Posterior vena cava (tissue), 2 donors: ENCODE results near the gene CCDC66. TPM values are rescaled to one million over a fixed set of nuclear protein-coding genes. Genes with fewer than 3 reads are reported as not detected.

Experiments used
- DNase-seq: peaks from one replicate; pipeline ENCODE4 v3.0.0-alpha.2; 2020; ENCODE audit warnings: low spot score
- intact Hi-C, 2 donors: fragments of 100-400 bp; cut with DNase I; formaldehyde crosslinking; loops; one replicate each; pipeline versions ENCODE4 v1.14.1 to v1.14.2; 2022 to 2023
- total RNA-seq, 2 donors: library from RNA; stranded (reverse); fragmentation: NEBNext Ultra II Directional; extraction: Animal tissue kit (Norgen Biotek cat#: 25700); gene quantifications; one replicate each; pipeline ENCODE4 v1.2.1, GENCODE V29; 2021
- donor health status: DM: yes; HTN: yes; CAD: no.
- donor health status: DM: yes; HTN: yes; CAD: no.

CCDC66 gene
- total RNA-seq, 2 donors from 2014 or later, result 25.5 to 26.3 TPM

DNA sequence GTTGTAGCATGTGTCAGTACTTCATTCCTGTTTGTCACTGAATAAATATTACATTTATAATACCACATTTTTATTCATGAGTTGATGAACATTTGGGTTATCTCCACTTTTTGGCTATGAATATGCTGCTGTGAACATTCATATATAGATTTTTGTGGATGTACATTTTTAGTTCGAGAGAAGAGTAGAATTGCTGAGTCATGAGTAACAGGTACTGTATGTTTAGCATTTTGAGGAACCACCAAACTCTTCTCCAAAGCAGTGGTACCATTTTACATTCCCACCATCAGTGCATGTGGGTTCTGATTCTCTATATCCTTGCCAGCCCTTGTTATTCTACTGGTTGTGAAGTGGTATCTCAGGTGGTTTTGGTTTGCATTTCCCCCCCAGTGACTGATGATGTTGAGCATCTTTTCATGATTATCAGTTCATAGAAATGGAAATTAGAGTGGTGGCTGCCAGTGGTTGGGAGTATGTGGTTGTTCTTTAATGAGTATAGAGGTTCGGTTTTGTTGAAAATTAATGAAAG is 59.6 kb downstream of the CCDC66 start:
- DNase-seq, result no peak
- intact Hi-C loops, result no loop called here

DNA sequence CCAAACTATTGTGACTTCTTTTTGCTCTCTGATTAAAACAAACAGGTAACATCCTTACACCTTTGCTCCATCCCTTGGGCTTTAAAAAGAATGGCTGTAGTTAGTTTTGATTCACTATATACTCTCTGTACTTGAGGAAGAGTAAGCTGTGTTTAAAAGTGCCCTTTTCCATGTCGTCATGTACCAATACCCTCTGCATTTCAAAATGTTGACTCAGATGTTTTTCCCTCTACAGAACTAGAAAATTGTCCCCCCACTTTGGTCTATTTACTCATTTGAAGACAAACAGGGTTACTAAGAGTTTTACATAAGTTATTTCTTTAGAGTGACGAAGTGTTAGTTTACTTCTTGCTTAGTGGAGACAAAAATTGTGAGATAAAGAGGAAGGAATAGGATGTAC is 63.4 kb downstream of the CCDC66 start:
- no peak for DNase-seq
- intact Hi-C loops, result no loop called here

DNA sequence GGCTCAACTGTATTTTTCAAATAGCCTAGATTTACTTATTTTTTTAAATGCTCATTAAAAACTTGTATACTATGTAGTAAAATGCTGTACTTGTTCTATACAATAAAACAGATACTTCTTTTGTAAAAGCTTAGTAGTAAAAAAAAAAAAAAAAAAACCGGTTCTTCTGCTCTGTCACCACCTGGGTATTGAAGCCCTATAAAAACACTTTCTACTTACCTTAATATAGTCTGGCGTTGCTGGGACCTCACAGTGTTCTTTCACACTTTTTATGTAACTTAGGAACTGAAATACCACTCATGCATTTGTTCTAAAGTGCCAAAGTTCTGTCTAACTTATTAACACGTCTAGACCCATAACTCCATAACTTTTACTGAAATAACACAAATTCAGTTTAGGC is 64.7 kb downstream of the CCDC66 start:
- intact Hi-C loops, result no loop called here
- DNase-seq, result no peak

DNA sequence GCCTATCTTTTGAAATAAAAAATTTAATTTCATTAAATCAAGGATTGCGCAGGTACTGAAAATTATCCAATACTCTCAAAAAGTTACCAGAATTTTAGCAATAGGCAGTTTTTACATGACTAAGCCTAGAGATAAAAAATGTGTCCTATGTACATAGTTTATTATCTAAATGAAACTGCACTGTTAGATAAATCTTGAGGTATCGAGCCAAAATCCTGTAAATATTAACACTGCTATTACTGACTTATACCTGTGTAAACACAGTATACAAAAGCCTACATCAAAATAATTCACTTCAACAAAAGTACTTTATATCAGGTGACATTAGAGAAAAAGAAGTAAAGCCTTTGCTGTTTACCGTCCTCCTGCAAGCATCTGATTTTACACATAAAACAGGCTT is 65.4 kb downstream of the CCDC66 start:
- intact Hi-C loops, result no loop called here
- no peak for DNase-seq

DNA sequence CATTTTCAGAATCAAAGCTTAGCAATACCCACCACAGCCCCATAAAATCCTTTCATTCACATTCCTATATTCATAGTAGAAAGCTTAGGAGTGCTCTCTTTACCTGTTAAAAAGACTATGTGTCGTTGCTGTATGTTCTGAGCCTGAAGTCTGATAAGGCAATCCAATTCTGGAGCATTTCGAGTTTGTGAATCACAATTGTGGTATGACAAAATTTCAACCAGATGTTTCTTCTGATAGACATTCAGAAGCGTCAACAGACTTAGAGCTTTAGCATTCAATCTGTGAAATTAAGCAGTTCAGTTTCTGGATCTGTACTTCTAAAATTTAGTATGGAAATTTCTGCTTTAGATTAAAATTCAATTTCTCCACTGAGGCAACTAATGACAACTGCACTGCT is 67.8 kb downstream of the CCDC66 start:
- DNase-seq, result no peak
- intact Hi-C loops, result no loop called here

DNA sequence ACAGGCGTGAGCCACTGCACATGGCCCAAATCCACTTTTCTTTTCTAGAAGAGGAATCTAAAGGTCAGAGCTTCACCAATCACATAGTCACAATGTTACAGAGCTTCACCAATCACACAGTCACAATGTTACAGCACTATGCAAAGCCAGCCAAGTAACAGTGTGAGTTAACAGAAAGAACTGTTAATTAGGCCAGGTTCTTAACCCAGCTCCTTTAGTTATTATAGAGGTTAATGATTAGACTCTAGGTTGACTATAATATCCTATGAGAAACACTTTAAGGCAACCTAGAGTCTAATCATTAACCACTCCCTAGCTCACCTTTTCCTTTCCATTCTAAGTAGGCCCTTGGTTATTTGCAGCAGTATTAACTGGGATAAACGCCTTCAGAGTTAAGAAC is 72.1 kb downstream of the CCDC66 start:
- intact Hi-C loops, result no loop called here
- DNase-seq, result no peak

DNA sequence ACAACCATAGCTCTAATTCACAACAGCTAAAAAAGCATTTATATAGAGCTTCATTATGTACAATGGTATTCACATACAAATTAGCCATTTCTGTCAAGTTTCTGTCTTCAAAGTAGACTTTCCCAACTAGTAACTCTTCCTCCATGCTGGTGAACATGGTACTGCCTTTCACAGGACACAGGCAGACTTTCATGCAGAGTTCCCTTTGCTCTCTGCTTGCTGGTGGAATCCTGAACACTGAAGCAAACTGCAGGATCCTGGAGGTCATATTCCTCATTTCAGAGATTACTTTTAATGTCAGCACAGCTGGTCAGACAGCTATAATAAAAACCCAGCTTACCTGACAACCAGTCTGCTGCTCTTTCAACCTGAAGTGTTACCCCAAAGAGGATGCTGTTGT is 72.5 kb downstream of the CCDC66 start:
- intact Hi-C loops, result no loop called here
- DNase-seq, result no peak

DNA sequence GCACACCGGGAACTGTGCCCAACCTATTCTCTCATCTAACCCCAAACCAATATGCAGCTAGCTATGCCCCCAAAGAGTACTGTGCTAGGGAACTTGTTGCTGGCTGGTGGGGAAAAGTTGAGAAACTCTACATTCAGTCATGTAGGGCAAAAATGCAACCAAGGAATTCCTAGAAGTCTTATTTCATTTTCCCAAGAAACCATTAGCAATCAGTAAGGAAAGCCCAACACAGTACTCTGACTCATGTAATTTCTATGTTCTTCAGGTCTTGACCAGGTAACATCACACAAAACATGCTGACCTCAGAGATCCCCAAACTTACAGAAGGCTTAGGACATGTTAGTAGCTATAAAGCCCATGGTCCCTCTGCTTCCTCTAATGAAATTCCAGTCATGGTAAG is 74.0 kb downstream of the CCDC66 start:
- intact Hi-C loops, result no loop called here
- DNase-seq, result no peak

DNA sequence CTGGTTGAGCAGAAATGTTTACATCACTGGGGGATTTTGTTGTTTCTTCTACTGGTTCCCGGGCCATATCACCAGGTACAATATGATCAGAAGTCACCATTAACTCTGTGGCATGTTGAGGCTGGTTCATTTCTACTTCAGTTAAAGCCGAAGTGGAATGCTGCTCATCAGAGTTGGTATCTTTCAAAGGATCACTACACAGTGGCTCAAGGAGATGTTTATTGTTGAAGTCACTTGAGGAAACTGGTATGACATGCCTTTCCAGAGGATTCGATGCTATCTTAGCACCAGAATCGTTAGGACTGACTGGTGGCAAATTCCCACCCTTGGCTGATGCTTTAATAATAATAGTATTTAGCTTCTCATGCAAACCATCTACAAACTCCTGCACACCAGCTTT is 76.2 kb downstream of the CCDC66 start:
- intact Hi-C loops, result no loop called here
- DNase-seq, result no peak

DNA sequence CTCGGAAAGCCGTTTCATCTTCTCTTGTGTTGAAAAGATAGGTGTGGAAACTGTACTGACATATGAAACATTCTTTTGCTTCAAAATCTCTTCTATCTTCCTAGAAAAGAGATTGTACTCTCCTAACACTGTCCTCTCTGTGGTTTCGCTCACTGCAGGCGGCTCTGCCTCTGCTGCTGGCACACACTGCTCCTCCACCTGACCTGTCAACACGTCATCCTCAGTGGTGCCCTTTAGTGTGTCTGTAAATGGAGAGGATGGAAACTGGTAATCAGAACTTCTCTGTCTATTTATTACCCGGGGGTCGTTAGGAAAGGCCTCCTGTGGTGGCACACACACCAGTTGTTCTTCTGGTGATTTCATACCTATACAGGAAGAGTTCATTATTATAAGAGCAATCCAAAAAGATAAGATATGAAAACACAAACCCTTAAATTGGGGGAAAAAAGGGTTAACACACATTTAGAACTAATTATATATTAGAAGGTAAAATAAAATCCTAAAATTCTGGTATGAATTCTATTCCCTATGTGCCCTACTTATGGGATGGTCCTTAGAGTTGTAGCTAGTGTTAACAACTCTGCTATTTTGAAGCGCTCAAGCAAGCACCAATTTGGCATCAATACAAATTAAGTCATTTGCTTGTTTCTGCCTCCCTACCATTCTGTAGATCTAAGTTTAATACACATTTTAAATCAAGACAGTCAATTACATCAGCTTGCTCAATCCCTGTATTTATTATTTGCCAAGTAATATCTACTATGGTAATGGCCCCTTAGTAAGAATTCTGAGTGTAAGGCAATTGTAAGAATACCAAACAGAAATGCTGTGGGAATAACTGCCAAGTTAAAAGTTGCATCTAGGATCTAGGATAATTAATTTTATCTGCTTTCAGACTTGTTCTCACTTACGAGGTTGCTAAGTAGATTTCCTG is 76.9 kb downstream of the CCDC66 start:
- DNase-seq, result no peak
- intact Hi-C loops, result no loop called here

DNA sequence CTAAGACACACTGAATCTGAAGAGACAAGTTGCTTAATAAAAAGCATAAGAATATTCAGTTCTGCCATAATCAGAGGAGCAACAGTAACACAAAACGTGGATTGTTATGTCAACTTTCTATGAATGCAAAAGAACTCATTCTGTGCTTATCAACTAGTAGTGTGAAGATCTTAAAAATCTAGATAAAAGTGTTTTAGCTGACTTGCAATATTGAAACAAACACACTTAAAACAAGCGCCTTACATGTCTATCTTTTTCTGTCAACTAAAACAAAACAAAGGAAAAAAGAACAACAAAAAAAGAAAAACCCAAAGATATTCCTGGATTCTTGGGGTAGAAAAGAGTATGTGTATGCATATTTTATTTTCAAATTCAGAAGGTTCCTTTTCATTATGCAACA is 88.4 kb downstream of the CCDC66 start:
- DNase-seq, result no peak
- intact Hi-C loops, result no loop called here

DNA sequence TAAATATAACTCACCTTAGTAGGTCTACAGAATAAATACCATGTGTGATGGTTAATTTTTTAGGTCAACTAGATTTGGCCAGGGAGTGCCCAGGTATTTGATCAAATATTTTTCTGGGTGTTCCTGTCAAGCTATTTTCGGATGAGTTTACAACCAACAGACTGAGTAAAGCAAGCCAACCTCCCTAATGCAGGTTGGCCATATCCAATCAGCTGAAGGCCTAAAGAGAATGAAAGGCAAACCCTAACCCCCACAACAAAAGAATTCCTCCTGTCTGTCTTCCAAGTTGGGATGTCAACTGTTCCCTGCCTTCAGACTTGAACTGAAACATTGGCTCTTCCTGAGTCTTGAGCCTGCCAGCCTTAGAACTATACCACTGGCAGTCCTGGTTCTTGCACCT is 97.5 kb downstream of the CCDC66 start:
- intact Hi-C loops, result no loop called here
- DNase-seq, result no peak

DNA sequence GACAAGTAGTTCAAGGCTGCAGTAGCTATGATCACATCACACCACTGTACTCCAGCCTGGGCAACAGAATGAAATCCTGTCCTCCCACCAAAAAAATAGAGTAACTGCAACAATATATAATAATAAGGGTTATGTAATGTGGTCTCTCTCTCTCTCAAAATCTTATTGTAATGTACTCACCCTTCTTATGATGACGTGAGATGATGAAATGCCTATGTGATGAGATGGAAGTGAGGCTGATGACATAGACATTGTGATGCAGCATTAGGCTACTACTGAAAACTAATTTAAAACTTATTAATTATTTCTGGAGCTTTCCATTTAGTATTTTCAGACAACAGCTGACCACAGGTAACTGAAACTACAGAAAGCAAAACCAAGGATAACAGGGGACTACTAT is 98.7 kb downstream of the CCDC66 start:
- intact Hi-C loops, result no loop called here
- no peak for DNase-seq

DNA sequence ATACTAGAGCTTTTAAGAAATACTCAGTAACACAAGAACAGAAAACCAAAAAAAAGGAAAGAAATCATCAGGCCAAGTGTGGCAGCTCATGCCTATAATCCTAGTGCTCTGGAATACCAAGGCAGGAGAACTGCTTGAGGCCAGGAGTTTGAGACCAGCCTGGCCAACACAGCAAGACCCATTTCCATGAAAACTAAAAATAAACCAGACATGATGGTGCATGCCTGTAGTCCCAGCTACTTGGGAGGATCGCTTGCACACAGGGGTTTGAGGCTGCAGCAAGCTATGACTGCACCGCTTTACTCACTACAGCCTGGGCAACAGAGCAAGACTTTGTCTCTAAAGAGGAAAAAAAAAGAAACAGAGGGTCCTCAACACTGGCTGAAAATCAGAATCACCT is 107.8 kb downstream of the CCDC66 start:
- no peak for DNase-seq
- intact Hi-C loops, result no loop called here

DNA sequence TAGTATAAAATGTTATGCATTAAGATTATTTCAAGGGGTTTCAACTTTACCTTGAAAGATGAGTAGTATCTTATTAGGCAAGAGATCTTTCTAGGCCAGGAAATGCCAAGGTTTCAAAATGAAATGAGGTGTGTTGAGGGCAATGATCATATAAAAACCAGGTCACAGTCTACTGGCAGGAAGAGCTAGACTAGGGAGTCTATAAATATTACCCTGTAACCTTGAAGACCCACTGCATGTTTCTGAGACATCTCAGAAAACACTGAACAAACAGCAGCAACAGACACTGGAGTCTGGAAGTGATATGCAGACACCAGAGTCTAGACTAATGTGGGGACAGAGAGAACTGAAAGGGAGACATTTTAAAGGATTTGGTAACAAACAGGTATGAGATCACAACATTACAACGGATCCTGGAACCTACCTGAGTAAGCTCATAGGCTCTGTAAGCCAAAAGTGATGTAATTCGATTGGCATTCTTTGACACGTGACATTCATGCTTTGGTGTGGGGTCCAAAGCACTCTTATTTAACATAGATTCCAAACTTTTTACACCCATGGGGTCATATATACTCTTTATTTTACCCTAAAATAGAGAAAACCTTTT is 111.1 kb downstream of the CCDC66 start:
- intact Hi-C loops, result no loop called here
- no peak for DNase-seq

Other genes starting within 250 kb of the CCDC66 start
- under 1 TPM; 0.14 TPM for gene ERC2, start 88.7 kb upstream of the CCDC66 start, total RNA-seq
- 10 to 100 TPM; 52.1 to 63.7 TPM for gene TASOR, start 126.1 kb downstream of the CCDC66 start, total RNA-seq
- 10 to 100 TPM; 20.3 to 24.2 TPM for gene ARHGEF3, start 244.8 kb downstream of the CCDC66 start, total RNA-seq